Urinary bladder (tissue), 4 donors: ENCODE measurements around the gene KCNJ18. TPM values are rescaled to one million over a fixed set of nuclear protein-coding genes. Genes with fewer than 3 reads are reported as not detected.
"Not testable (repeated sequence)": the region's sequence is repeated elsewhere in the genome, so short reads cannot be mapped to it uniquely, and the experiment has no call there.

Source experiments
- DNase-seq: peaks from one replicate; pipeline ENCODE4 v3.0.0-alpha.2; 2015; ENCODE audit errors: extremely low spot score
- H3K27ac ChIP-seq: one replicate; pipeline ENCODE4 v1.5.1; 2013; ENCODE audit warnings: low read depth, mild to moderate bottlenecking, moderate library complexity
- H3K36me3 ChIP-seq: one replicate; pipeline ENCODE4 v1.6.1; 2013; ENCODE audit warnings: mild to moderate bottlenecking, moderate library complexity; ENCODE audit not compliant: insufficient read depth
- H3K4me1 ChIP-seq: one replicate; pipeline ENCODE4 v1.6.1; 2013; ENCODE audit warnings: mild to moderate bottlenecking, moderate library complexity; ENCODE audit not compliant: insufficient read depth
- H3K4me3 ChIP-seq: one replicate; pipeline ENCODE4 v1.5.1; 2013; ENCODE audit warnings: low read depth, low read length
- WGBS: extraction: QIAGEN DNeasy Blood & Tissue Kit; methylation state at CpG from one replicate; pipeline ENCODE4 v1.1.7; 2013; 5-methylcytosine and 5-hydroxymethylcytosine counted together
- polyA plus RNA-seq: library from polyadenylated mRNA; stranded (reverse); fragments of 200-250 nt; gene quantifications from one replicate; pipeline ENCODE4 v1.2.3, GENCODE V29; 2013
- total RNA-seq: library from RNA; depleted of rRNA; stranded (reverse); fragments of >200 nt; gene quantifications from one replicate; pipeline ENCODE4 v1.2.3, GENCODE V29; 2014
- donor health status: healthy with polysubstance abuse.
- donor health status: healthy.

The KCNJ18 gene
- total and polyA plus RNA-seq, 2 donors = not detected

DNA sequence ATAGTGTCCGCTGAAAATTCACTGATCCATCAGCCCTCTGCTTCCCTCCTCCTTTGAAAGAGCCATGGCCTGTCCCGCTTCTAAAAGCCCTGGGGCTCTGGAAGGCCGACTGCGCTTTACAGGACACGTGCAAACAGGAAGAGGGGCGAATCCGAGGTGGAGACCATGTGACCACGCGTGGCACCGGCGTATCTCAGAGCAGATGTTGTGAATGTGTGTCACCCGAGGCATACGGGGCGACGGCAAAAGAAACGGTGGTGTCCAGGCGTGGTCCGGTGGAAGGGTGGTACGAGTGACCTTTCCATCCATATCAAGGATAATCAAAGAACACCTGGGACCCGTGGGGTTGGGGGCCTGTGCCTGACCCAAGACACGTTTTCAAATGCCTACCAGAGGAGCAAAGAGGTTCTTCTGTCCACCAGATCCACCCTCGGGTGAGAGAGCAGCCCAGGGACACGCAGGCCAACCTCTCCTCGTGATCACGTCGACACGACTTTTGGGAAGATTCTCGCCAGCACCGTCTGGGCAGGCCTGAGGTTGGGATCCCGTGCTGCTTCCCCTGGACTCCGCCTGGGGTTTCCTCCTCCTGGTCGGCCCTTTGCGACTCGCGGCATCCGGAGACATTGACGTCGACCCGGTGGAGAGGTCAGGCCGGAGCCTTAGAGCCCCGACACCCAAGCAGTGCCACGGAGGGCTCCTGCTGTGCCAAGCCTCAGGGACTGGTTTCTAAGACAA, 7.1 kb upstream of the KCNJ18 start:
- H3K4me3 ChIP-seq, H3K27ac ChIP-seq, H3K4me1 ChIP-seq, H3K36me3 ChIP-seq, DNase-seq: not testable (repeated sequence)
- WGBS = 84% methylated on average over 42 of the region's 42 CpGs

DNA sequence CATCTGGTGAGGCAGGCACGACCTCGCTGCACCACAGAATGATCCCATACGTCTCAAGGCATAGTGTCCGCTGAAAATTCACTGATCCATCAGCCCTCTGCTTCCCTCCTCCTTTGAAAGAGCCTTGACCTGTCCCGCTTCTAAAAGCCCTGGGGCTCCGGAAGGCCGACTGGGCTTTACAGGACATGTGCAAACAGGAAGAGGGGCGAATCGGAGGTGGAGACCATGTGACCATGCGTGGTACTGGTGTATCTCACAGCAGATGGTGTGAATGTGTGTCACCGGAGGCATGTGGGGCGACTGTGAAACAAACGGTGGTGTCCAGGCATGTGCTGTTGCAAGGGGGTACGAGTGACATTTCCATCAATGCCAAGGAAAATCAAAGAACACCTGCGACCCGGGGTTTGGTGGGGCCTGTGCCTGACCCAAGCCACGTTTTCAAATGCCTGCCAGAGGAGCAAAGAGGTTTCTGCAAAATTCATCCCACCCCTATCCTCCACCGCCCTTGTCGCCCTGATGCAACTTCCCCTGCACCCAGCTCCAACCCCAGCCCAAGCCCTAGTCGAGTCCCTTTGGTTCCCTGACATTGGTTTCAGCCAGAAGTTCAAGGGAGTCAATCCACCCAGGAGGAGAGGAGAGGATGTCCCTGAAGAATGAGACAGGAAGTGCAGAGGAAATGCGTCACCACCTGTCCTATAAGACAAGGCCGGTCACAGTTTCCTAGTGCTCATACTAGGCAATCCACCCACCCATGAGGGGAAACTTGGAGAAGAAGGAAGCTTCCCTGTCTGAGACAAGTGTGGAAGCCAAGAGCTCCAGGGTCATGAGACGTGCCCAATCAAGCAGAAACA, 5.9 kb upstream of the KCNJ18 start:
- no peaks in the 10 kb centered on the region for H3K36me3 ChIP-seq
- H3K4me1 ChIP-seq = no peaks in the 10 kb centered on the region
- H3K27ac ChIP-seq = no peak overlapping the region
- no peak for DNase-seq
- H3K4me3 ChIP-seq = no peak overlapping the region
- WGBS = 74% methylated on average over 23 of the region's 23 CpGs

DNA sequence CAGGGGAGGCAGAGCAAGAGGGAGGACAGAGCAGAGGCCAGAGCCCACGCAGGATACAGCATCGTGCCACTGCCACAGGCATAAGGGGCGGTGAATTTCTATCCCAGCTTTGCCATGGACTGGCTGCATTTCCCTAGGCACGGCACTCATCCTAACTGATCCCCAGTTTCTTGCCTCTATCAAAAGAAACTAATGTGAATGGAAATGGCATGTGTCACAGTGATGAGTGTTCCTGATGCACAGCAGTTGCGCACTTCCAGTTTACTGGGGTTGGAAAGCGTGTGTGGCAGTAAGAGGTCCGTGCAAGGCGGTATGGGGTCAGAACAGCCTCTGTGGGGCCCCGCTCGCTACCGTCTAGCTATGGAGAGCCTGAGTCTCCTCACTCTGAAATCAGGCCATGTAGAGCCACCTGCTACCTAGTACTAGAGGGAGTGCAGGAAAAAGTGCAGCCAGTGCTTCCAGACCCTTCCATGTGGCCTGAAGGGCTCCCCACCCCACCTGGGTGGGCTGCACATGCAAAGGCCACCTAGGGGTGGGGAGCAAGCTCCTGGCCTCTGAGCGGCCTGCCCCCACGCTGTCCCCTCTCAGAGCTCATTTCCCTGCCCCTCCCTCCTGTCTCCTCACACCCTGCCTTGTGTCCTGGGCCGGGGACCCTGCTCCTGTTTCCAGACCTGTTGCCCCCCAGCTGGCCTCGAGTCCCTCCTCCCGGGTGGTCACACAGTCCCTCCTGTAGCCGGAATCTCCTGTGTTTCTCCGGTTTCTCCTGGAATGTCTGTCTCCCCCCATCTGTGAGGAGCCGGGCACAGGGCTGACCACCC, 5.0 kb upstream of the KCNJ18 start:
- WGBS = 81% methylated on average over 19 of the region's 19 CpGs
- DNase-seq = no peak
- no peaks in the 10 kb centered on the region for H3K4me1 ChIP-seq

DNA sequence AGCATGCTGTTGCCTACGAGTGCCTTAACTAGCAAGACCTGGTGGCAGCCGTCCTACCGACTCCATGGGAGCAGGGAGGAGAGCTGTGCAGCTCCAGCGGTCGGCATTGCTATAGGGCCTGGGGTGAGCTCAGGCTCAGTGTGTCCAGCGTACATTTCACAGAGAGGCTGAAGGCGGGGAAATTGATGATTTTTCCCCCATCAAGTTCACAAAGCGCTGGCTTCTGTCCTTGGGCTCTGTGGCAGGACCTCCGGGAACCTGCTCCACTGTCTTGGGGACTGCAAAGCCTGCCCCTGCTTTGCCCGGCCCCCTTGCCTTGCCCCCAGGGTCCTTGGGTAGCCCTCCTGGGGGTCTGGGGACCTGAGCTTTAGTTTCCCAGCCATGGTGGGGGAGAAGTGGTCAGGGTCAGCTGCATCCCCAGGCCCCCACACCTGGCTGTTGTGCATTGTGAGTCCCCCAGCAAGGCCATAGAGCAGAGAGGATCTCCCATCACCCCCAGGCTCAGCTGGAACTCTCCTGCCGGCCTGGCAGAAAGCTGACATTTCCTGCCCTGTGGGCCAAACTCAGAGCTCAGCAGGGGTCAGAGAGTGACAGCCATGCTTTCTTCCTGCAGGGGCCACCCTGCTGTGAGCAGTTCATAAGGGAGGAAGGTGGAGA, 3.9 kb upstream of the KCNJ18 start:
- Histone ChIP-seq H3K4me3 (no peak overlapping the region), H3K27ac (no peak overlapping the region), H3K4me1 (no peaks in the 10 kb centered on the region), H3K36me3 (no peaks in the 10 kb centered on the region)
- WGBS = 79% methylated on average over 11 of the region's 11 CpGs
- no peak for DNase-seq

More for the DNA sequence above, 5.0 kb upstream of the KCNJ18 start:
- H3K36me3 ChIP-seq = no peaks in the 10 kb centered on the region
- H3K27ac ChIP-seq = no peak overlapping the region
- no peak overlapping the region for H3K4me3 ChIP-seq

DNA sequence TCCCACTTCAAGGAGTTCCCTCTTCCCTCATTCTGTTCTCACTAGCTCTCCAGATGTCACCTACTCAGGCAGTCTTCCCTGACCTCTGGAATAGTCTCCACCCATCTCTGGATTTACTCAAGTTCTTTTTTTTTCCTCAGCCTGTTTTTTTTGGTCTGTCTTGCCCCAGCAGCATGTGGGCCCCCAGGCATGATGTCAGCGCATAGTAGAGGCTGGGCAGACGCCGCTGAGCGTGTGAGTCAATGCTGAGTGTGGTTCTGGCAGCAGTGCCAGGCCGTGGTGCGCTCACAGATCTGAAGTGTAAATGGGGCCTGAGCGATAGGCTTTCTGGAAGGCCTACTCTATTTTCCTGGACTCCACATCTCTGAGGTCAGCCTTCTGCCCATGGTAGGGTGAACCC, 2.7 kb upstream of the KCNJ18 start:
- Histone ChIP-seq H3K36me3 (no peaks in the 10 kb centered on the region), H3K27ac (no peak overlapping the region), H3K4me1 (no peaks in the 10 kb centered on the region), H3K4me3 (no peak overlapping the region)
- 67% methylated on average over 7 of the region's 7 CpGs for WGBS
- no peak for DNase-seq

DNA sequence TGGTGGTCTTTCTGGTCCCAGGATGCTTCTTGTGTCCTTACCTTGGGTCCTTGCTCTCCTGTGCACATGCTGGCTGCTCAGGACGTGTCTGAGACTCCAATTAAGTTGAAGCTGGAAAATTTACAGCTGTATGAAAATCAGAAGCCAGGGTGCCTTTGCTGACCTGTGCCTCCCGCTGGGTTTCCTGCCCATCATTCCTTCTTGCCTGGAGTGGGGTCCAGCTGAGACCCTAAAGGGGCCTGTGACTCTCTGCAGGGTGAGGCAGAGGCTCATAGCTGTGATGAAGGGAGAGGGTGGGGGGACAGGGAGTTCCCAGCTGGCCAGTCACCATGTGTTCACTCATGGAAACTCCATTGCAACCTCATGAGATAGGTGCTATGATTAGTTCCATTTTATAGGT, 1.5 kb upstream of the KCNJ18 start:
- 42% methylated on average over 2 of the region's 2 CpGs for WGBS
- not testable (repeated sequence) for H3K27ac ChIP-seq, H3K4me3 ChIP-seq, DNase-seq, H3K4me1 ChIP-seq, H3K36me3 ChIP-seq

DNA sequence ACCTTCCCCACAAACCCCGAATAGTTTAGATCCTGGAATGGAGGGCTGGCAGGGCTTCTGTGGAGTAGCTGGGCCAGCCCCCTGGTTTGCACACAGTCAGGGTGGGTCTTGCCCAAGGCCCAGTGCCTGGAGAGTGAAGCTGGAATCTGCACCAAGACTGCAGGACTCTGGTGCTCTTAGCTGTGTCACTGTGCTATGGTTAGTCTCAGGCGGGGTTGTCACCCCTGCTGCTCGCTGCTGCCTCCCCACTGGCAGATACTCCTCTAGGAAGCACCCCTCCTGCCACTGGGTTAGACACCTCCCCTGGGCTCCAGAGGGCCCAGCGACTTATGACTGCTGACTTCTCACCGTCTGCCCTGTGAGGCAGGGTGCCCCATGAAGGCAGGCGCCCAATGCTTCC, 842 bp upstream of the KCNJ18 start:
- WGBS = 84% methylated on average over 6 of the region's 6 CpGs

DNA sequence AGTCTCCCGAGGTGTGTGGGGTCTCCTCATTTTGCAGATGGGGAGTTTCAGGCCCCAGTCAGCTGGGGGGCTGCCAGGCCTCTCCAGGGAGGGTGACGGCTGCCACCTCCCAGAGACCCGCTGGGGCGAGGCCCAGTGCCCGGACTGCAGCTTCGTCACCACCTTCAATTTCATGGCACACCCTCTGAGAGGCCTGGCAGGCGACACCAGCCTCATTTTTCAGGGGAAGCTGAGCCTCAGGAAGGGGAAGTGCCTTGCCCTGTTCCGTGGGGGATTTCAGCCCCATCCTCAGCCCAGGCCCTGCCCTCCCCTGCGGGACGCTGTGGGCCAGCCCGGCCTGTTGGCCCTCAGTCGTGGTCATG, 362 bp downstream of the KCNJ18 start:
- H3K27ac ChIP-seq, H3K4me3 ChIP-seq, DNase-seq, H3K36me3 ChIP-seq, H3K4me1 ChIP-seq: not testable (repeated sequence)
- 69% methylated on average over 12 of the region's 12 CpGs for WGBS

More for the DNA sequence above, 842 bp upstream of the KCNJ18 start:
- H3K4me3 ChIP-seq, H3K36me3 ChIP-seq, H3K27ac ChIP-seq, DNase-seq, H3K4me1 ChIP-seq: not testable (repeated sequence)

DNA sequence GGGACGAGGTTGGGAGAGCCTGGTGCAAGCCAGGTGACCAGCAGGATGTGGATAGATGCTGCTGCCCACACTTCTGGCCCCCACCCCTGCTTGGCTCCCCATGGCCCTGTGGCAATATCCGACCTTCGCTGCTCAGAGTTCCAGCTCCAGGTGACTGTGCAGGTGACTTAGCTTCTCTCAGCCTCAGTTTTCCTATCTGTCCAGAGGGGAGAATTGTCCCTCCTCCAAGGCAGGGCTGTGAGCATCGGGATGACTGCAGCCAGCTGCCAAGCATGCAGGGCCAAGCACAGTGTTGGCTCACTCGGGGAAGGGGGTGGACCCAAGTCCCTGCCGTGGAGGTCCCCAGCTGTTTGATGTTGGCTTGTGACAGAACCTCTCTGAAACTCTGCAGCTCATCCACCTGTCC, 1.1 kb downstream of the KCNJ18 start:
- H3K4me1 ChIP-seq, H3K4me3 ChIP-seq, DNase-seq, H3K27ac ChIP-seq, H3K36me3 ChIP-seq: not testable (repeated sequence)
- 63% methylated on average over 6 of the region's 6 CpGs for WGBS

DNA sequence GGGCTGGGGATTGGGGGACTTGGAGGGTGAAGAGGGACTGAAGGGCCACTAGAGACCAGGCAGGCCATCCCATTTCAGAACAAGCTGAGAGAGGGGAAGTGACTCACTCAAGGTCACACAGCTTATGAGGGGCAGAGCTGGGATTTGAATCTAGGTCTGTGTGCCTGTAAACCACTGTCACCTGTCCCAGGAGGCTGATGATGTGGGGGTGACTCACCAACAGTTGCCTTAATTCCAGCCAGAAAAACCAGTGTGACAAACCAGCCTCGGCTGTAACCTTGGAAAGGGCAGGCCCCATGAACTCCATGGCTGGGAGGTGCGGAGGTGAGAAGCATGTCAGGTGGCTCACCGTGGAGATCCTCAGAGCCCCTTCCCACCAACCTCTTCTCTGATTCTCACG, 1.6 kb downstream of the KCNJ18 start:
- DNase-seq, H3K4me3 ChIP-seq, H3K27ac ChIP-seq, H3K36me3 ChIP-seq, H3K4me1 ChIP-seq: not testable (repeated sequence)
- WGBS = 65% methylated on average over 3 of the region's 4 CpGs

DNA sequence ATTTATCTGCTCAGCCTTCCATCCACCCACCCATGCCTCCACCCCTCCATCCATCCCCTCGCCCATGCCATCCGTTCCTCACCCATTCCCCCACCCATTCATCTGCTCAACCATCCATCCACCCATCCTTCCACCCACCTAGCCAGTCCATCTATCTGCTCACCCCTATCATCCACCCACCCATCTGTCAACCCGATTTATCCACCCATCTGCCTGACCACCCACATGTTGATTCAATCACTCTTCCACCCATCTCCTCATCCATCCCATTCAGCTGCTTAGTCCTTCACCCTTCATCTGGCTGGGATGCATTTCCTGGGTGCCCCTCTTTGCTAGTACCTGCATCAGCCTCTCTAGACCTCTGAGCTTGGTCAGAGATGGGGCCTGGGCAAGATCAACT, 3.9 kb downstream of the KCNJ18 start:
- not testable (repeated sequence) for H3K4me1 ChIP-seq, H3K4me3 ChIP-seq, H3K36me3 ChIP-seq, H3K27ac ChIP-seq, DNase-seq
- 93% methylated on average over 2 of the region's 3 CpGs for WGBS

DNA sequence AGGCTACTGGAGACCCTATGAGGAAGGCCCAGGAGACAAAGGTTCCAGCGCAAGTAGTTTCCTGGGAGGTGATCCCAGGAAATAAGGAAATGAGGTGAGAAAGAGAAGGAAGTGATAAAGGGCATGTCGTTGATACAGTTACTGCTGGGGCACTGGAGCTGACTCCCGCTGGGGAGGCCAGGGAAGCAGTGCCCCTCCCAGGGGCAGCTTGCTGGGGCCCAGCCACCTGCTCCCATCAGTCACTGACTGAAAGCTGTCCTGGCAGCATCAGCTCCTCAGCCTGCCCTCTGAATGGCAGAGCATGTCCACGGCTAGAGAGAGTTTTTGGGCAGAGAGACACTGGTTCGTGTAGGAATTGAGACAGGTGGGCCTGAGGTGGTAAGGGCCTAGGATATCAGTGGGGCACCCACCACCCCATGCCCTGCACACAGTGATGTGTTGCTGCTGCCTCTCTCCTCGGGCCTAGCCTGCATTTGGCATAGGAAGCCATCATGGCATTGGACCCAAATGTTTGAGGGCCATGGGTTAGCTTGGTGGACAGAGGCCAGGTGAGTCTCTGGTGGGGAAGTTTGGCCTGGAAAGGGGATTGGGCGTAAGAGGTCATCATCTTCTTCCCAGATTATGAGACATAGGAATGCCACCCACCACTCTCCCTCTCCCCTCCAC, 4.7 kb downstream of the KCNJ18 start:
- not testable (repeated sequence) for DNase-seq, H3K27ac ChIP-seq, H3K4me3 ChIP-seq, H3K4me1 ChIP-seq, H3K36me3 ChIP-seq
- WGBS = 67% methylated on average over 6 of the region's 7 CpGs

DNA sequence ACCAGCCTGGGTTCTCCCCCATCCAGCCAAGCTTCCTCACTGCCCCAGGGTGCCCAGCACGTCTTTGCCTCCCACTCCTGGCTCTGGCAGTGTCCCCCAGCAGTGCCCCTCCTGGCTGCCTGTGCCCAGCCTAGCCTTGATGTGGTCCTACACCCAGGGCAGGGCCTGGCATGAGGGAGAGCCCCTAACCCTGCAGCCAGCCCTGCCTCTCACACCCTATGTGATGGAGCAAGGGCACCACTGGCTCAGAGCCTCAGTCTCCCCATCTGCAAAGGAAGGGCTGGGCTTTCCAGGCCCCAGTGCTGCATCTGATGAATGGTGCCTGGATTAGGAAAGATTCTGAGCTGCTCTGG, 5.2 kb downstream of the KCNJ18 start:
- DNase-seq, H3K27ac ChIP-seq, H3K4me3 ChIP-seq, H3K4me1 ChIP-seq, H3K36me3 ChIP-seq: not testable (repeated sequence)
- WGBS = 42% methylated on average over 1 of the region's 1 CpG
